Ovary (tissue), 3 donors: ENCODE data around the gene FUT7.

Experiments used
- EP300 ChIP-seq: sonication (generic); formaldehyde crosslinking; IDR thresholded peaks from one replicate; pipeline ENCODE4 v1.6.1; 2017; ENCODE audit warnings: antibody characterized with exemption
- POLR2A ChIP-seq: fragments of 450-650 bp; IDR thresholded peaks from one replicate; pipeline ENCODE4 v1.6.1; 2017; ENCODE audit warnings: antibody characterized with exemption, mild to moderate bottlenecking, moderate library complexity
- TF ChIP-seq, protein P1 (sequence below), 3 donors: fragments of 450-650 bp in 2 of 3; fragments of 200-600 bp in 1 of 3; IDR thresholded peaks; one replicate each; pipeline versions ENCODE4 v1.5.1 to v1.8.0; 2016 to 2022; ENCODE audit warnings: antibody characterized with exemption in 3 of 3, mild to moderate bottlenecking in 1 of 3
- donor health status: DM: no; HTN: no; CAD: no.

DNA sequence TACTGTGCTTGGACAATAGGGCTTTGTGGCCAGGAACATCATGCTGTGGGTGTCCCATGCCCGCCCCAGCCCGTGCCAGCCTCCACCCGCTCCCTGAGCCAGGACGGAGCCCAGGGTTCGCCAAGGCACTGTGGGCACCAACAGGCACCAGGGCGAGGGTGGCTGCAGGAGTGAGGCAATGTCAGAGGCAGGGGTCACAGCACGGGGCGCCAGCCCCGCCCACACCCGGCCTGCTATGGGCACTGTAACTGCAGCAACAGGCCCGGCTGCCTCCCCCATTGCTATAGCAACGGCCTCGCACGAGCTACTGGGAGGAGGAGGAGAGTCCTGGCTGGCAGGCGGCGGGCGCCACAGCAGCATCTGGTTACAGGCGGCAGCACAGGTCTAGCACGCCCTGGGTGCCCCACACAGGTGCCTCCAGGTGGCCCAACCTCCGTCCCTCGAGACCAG is 6.3 kb downstream of the FUT7 start:
- TF ChIP-seq POLR2A (no peak), EP300 (no peak)
- TF ChIP-seq, protein P1, sequence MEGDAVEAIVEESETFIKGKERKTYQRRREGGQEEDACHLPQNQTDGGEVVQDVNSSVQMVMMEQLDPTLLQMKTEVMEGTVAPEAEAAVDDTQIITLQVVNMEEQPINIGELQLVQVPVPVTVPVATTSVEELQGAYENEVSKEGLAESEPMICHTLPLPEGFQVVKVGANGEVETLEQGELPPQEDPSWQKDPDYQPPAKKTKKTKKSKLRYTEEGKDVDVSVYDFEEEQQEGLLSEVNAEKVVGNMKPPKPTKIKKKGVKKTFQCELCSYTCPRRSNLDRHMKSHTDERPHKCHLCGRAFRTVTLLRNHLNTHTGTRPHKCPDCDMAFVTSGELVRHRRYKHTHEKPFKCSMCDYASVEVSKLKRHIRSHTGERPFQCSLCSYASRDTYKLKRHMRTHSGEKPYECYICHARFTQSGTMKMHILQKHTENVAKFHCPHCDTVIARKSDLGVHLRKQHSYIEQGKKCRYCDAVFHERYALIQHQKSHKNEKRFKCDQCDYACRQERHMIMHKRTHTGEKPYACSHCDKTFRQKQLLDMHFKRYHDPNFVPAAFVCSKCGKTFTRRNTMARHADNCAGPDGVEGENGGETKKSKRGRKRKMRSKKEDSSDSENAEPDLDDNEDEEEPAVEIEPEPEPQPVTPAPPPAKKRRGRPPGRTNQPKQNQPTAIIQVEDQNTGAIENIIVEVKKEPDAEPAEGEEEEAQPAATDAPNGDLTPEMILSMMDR (IDR thresholded peaks at IDR 0.05), result no peak
